ENCODE data around the gene FAM149A. TPM values are rescaled to one million over a fixed set of nuclear protein-coding genes. Genes with fewer than 3 reads are reported as not detected.

The FAM149A gene
- total and polyA plus RNA-seq, 2 experiments from 2014 or later = 10.8 to 13.3 TPM

GRCh38 chr4:186128842-186129241 lies 24.3 kb downstream of the FAM149A start:
- H3K79me2 ChIP-seq (replicated peaks; ENCODE audit: insufficient read depth) = no peaks in the 10 kb centered on the region
- ATAC-seq (no peak), DNase-seq (ENCODE audit: low spot score) (no peak)
- H2AFZ ChIP-seq = no peak overlapping the region
- Mint-ChIP-seq H3K27me3 (ENCODE audit: insufficient read depth, low read depth, poor library complexity) (peaks cover 3% of the 10 kb centered on the region), H3K4me3 (no peak overlapping the region), H3K36me3 (ENCODE audit: low read depth) (no peaks in the 10 kb centered on the region), H3K27ac (no peak overlapping the region), H3K4me1 (peaks cover 22% of the 10 kb centered on the region), H3K9me3 (no peaks in the 10 kb centered on the region)
- H3K27ac ChIP-seq (ENCODE audit: low read depth) = no peak overlapping the region
- no peak overlapping the region for H3K4me2 ChIP-seq
- TF ChIP-seq REST (IDR thresholded peaks at IDR 0.05; ENCODE audit: unreplicated experiment) (no peak), STAT1 (IDR thresholded peaks at IDR 0.05; ENCODE audit: unreplicated experiment) (no peak), ETS1 (IDR thresholded peaks at IDR 0.05) (no peak), EZH2phosphoT487 (IDR thresholded peaks at IDR 0.05; ENCODE audit: unreplicated experiment) (no peak), POLR2AphosphoS5 (IDR thresholded peaks at IDR 0.05; ENCODE audit: low read depth) (no peak), CTCF (conservative IDR thresholded peaks at IDR 0.05; ENCODE audit: low read depth in 2 of 2) (no peak), ZNF114 (CRISPR knock-in tag; IDR thresholded peaks at IDR 0.05) (no peak), JUNB (IDR thresholded peaks at IDR 0.05; ENCODE audit: unreplicated experiment) (no peak), ZNF462 (CRISPR knock-in tag; IDR thresholded peaks at IDR 0.05) (no peak), EZH2 (IDR thresholded peaks at IDR 0.05; ENCODE audit: low read depth, unreplicated experiment) (no peak), CREB1 (CRISPR knock-in tag; IDR thresholded peaks at IDR 0.05; ENCODE audit: low read depth) (no peak), NANOG (IDR thresholded peaks at IDR 0.05; ENCODE audit: borderline replicate concordance) (no peak), ZNF331 (CRISPR knock-in tag; IDR thresholded peaks at IDR 0.05; ENCODE audit: low read depth) (no peak)
- no peaks in the 10 kb centered on the region for H4K20me1 ChIP-seq (replicated peaks; ENCODE audit: insufficient read depth)
- peaks cover 16% of the 10 kb centered on the region for H3K4me1 ChIP-seq (ENCODE audit: insufficient read depth)
- no peaks in the 10 kb centered on the region for H3F3A ChIP-seq (replicated peaks; ENCODE audit: low read depth)
- no peaks in the 10 kb centered on the region for H3K9me2 ChIP-seq (ENCODE audit: insufficient read depth)
- H3K4me3 ChIP-seq = no peak overlapping the region
- H3K36me3 ChIP-seq (ENCODE audit: insufficient read depth) = no peaks in the 10 kb centered on the region
- no peaks in the 10 kb centered on the region for H3K27me3 ChIP-seq (ENCODE audit: insufficient read depth)
